Measurements from ENCODE around the gene SNAPC1. TPM values are rescaled to one million over a fixed set of nuclear protein-coding genes. Genes with fewer than 3 reads are reported as not detected.
"Not testable (repeated sequence)": the region's sequence is repeated elsewhere in the genome, so short reads cannot be mapped to it uniquely, and the experiment has no call there.

The SNAPC1 gene
- polyA plus RNA-seq, 4 donors: 10.0 to 14.3 (median 13.5) TPM

DNA sequence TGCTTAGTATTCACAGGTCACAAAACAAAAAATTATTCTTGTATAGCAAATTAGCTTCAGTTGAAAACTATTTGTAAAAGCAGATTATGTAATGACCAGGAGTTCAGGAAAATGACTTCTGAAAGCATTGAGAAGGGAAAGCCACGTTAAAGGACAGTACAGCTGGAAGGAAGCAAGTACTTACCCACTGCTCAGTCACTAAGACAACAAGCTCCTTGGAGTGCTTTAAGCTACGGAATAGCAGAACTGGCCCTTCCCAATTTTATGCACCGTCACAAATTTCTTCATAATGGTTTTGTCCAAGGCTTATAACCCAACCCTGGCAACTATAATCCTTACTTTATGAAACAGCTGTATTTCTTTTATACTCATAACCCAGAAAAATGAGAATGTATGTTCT, 13.0 kb upstream of the SNAPC1 start:
- DNase-seq (ENCODE audit: low read depth in 4 of 4, low spot score in 3 of 4): no peak

DNA sequence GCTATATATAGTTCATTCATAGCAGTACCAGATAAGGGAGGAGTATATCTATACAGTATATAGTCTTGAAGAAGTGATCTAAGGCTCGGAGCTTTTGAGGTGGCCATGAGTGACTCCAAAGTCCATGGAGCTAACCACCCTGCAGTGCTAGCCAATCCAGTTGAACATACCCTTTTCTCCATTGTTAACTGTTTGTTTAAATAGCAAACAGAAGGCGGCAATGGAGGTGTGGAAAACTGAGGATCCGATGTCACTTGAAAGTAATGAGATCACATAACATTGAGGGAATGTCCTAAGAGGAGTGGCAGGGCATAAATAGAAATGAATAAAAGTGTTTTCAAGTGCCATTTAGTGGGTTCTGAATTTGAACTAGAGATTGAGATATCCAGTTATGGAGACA, 12.4 kb upstream of the SNAPC1 start:
- no peak for DNase-seq (ENCODE audit: low read depth in 4 of 4, low spot score in 3 of 4)

DNA sequence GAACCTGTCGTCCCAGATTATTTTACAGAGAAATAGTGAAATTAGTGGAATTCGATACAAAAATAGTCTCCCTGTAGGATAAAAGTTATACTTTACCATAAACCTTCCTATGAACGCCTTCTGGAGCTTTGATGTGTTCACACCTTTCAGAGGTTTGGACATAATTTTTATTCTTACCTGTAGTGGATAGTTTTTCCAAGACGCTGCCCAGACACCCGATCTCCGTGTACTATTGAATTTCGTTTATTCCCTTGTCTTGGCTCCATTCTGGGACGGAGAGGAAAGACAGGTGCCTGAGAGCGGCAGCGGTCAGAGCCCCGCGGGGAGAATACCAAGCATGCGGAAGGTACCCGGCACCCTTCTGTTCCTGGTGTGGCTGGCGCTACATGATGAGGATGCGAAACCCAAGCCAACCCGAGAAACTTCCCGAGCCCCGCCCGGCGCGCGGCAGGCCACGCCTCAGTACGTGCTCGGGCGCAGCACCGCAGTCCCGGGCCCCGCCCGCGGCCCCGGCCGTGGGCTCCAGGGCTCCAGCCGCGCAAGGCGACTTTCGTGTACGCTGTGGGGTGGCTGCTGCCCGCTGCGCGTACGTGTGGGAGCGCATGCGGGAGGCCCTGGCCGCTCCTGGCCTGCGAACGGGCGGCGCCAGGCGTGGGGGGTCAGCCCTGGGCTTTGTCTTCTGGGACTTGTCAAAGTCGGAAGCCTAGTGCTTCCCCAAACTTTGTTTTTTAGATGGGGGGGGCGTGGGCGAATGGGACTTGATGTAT, 11.3 kb upstream of the SNAPC1 start:
- peak in 1 of 4 donors; percentile 61 for DNase-seq (ENCODE audit: low read depth in 4 of 4, low spot score in 3 of 4)

DNA sequence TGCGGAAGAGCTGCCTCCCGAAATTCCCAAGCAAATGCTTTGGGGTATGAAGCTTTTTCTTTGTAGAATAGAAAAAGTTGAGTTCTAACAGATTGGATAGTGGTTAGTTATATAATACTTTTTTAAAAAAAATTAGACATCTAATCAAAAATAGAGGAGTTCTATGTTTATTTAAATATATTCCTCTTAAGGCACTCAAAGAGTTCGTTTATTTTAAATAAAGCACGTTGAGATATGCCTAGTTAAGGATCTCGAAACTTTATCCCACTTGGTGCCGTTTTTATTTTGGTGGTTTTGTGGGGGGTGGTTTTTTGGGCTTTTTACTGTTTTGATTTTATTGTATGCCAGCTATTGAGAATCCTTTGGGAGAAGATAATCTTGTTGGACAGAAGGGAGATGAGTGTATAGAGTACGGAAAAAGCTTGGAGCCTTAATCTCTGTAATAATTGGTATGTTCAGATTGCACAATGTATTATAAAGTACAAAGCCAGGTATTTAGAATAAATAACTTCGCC, 10.7 kb upstream of the SNAPC1 start:
- no peak for DNase-seq (ENCODE audit: low read depth in 4 of 4, low spot score in 3 of 4)

DNA sequence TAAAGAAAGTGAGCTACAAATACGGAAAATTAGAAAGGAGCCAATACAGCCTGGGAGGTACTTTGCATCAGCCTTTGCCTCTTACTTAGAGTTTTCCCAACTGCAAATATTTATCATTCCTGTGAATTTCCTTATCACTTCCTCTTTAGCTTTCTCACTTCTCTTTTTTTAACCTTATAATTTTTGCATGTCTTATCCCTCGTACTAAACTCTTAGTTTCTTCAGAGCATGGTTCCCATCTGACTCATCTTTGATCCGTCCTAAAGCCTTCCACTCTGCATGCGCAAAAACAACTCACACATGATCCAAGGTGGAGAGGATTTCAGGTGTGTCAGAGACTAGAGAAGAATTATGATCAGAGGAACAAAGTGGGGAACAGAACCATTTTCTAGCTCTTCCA, 9.6 kb upstream of the SNAPC1 start:
- DNase-seq (ENCODE audit: low read depth in 4 of 4, low spot score in 3 of 4): no peak

DNA sequence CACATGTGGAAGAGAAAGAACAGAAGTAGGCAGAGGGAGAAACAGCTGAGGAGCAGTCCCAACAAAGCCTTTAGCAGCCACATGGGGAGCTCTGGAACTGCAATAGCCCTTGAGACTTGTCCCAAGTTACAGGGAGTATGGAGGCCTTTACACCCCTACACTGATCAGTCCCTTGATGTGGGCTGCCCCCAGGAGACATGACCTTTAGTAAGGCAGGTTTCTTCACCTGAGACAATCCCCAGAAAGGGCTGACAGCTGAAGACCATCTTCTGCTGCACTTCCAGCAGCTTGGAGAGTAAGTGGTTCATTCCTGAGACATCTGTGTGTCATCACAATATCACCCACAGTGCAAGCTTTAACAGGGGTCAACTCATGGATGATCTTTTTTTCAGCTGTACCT, 8.6 kb upstream of the SNAPC1 start:
- DNase-seq (ENCODE audit: low read depth in 4 of 4, low spot score in 3 of 4): no peak

DNA sequence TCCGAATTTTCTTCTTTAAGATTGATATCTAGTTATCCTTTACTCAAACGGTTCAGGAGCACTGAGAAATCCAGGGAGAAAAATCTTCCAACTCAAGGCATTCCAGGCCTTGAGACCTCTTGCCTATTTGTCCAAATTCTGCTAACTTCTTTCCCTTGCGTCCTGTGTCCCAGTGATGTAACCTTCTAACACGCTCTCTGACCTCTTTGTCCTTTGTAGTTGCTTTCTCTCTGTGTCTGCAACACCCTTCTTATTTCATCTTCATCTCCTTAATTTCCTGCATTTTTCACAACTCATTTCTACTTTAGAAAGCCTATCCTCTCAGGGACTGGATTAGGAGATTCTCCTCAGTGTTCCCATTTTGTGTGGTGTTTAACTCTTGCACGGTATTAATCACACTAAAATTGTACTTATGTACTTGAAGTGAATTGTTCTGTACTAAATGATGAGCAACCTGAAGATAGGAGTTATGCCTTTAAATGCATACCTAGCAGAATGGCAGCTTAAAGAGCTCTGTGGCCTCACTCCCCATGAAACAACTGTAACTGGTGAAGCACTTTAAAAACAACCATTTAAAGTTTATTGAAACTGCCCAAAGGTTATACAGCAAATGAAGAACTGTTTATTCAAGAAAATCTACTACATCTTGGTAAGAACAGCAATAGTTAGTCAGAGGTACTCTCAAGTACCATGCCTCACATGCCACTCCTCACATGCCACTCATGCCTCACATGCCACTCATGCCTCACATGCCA, 7.4 kb upstream of the SNAPC1 start:
- DNase-seq (ENCODE audit: low read depth in 4 of 4, low spot score in 3 of 4): no peak

DNA sequence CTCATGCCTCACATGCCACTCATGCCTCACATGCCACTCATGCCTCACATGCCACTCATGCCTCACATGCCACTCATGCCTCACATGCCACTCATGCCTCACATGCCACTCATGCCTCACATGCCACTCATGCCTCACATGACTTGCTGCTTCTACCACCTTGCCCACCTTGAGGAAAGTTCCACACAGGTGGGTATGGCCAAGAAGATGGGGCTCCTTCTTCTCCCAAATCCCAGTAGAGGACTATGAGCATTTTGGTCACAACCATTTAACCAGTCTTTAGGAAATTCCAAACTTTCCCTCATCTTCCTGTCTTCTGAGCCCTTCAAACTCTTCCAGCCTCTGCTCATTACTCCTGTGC, 6.9 kb upstream of the SNAPC1 start:
- DNase-seq (ENCODE audit: low read depth in 4 of 4, low spot score in 3 of 4): not testable (repeated sequence)

DNA sequence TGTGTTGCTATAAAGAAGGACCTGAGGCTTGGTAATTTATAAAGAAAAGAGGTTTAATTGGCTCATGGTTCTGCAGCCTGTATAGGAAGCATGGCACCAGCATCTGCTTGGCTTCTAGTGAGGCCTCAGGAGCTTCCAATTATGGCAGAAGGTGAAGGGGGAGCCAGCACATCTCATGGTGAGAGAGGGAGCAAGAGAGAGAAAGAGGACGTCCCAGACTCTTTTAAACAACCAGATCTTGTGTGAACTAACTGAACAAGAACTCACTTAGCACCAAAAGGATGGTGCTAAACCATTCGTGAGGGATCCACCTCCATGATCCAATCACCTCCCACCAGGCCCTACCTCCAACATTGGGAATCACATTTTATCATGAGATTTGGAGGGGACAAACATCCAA, 6.1 kb upstream of the SNAPC1 start:
- no peak for DNase-seq (ENCODE audit: low read depth in 4 of 4, low spot score in 3 of 4)

DNA sequence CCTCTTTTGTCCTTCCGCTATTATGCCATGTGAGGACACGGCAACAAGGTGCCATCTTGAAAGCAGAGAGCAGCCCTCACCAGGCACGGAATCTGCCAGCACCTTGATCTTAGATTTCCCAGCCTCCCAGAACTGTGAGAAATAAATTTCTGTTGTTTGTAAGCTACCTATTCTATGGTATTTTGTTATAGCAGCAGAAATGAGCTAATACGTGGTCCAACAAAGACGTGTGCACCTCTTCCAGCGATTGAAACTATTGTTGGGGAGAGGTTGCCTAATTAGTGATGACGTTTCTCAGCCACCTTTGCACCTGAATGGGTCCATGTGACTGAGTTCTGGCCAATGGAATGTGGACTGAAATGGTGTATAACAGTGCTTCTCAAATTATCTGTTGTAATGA, 2.3 kb upstream of the SNAPC1 start:
- no peak for DNase-seq (ENCODE audit: low read depth in 4 of 4, low spot score in 3 of 4)

DNA sequence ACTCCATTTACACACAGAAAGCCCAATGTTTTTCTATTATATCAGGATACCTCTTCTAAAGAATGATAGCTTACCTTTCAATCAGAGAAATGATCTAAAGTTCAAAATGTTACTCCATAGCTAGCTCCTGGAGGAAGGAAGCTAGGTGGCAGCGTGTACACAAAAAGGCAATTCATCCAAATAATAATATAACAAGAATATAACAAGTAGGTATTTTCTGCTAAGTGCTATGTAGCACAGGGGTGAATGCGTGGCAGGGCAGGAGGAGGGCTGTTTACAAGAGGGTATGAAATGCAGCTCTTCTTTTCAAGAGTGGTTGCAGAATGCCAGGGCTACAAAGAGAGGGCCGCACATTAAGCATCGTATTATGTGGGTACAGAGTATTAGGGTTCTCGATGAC, 663 bp upstream of the SNAPC1 start:
- no peak for DNase-seq (ENCODE audit: low read depth in 4 of 4, low spot score in 3 of 4)

DNA sequence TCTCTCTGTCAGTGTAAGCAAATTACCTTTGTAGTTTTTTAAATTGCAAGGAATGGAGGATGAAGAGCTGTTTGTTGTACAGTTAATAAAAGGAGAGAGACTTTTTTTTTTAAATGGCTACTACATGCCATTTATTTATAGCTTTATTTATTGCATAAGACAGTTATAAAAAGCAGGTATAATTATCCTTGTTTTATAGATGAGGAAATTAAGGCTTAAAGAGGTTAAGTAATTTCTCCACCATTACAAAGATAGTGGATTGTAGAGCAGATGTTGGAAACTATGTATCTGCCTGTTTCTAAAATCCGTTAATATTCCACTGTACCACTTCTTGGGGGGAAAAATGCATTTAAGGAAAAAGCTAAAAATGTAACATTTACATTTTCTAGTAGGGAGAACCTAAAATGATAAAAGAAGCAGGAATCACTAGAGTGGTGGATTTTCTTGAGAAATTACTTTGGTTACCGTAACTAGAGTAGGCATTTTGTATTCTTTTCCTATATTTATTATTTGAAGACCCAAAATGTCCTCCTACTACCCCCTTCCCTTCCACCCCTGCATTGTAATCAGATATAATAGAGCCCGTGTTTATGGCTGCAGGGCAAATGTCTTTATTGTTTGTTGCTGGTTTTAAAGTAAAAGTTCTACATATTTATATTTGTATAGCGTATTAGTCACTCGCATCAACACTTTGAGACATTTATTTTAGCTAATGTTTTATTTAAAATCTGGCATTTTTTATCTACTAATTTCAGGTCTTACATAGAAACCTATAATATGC, 2.3 kb downstream of the SNAPC1 start:
- DNase-seq (ENCODE audit: low read depth in 4 of 4, low spot score in 3 of 4): no peak

DNA sequence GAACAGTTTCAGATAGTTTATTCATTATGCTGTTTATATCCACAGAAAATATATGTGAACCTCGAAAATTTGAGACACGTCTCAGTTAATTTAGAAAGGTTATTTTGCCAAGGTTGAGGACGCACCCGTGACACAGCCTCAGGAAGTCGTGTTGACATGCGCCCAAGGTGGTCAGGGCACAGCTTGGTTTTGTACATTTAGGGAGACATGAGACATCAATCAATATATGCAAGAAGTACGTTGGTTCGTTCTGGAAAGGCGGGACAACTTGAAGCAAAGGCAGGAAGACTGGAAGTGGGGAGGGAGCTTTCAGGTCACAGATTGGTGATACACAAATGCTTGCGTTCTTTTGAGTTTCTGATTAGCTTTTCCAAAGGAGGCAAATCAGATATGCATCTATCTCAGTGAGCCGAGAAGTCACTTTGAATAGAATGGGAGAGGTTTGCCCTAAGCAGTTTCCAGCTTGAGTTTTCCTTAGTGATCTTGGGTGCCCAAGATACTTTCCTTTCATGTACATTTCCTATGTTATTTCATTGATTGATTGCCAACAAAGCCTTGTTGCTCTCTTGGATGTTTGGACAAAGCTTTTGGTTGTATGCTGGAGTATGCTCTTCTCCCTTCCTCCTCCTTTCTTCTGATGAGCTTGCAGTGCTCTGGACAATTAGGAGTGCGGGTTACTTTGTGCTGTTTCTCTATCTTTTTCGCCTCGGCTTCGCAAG, 3.2 kb downstream of the SNAPC1 start:
- DNase-seq (ENCODE audit: low read depth in 4 of 4, low spot score in 3 of 4): no peak

DNA sequence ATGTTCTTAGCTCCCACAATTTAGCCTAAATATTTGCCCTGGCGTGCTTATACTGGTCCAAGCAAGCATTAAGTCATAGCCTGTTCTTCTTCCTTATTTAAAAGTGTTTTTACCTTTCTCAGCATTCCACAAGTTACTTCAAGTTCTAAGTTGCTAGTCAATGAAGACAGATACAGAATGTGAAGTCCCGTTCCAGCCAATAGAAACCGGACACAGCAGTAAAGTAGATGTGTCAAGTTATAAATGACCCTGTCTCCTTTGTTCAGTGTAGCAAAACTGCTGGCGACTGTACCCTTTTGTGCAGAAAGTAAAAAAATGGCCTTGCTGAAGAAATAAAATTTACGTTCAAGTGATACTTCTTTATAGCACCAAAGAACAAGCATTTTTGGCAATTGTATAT, 3.9 kb downstream of the SNAPC1 start:
- no peak for DNase-seq (ENCODE audit: low read depth in 4 of 4, low spot score in 3 of 4)

DNA sequence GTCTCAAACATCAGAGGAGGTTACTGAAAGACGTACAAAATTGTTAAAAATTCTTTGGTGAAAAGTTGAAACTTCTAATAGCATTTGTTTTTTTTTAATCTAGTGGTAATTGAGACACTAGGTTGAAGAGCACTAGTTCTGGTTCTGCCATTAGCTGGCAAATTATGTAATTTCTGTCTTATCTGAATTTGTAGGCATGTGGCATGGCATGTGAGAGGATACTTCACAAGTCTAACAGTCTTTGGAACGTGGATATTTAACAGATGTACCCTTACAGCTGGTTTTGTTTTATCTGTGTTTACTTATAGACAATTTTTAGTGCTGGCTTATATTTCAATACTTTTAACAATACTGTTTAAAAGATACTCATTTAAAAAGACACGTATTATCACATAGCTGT, 6.0 kb downstream of the SNAPC1 start:
- no peak for DNase-seq (ENCODE audit: low read depth in 4 of 4, low spot score in 3 of 4)

DNA sequence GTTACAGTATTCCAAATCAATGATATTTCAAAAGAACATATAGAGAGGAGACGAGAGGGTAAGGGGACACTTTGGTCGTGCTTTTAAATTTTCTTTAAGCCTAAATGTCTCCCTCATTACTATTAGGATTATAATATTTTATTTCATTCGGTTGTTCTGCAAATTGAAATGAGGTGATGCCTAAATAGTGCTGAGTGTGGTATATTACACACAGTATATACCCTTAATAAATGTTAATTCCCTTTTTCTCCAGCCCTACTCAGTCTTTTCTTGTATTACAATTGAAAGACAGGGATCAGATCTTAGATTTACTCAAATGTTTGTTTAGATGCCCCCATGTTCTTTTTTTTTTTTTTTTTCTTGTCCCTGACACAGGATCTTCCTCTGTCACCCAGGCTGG, 7.7 kb downstream of the SNAPC1 start:
- DNase-seq (ENCODE audit: low read depth in 4 of 4, low spot score in 3 of 4): no peak

DNA sequence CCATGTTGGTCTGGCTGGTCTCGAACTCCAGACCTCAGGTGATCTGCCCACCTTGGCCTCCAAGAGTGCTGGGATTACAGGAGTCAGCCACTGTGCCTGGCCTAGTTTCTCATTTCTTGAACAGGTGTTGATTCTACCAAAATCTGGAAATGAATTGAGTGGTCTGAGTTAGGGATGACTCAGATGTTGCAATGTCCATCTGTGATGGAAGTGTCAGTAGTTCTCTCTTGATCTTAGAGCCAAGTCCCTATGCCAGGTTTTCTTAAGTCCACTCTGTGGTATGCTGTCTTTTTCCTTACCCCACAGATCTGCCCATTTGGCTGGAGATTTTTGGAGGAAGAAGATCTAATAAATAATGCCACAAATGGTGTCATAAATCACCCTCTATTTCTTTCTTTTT, 12.6 kb downstream of the SNAPC1 start:
- DNase-seq (ENCODE audit: low read depth in 4 of 4, low spot score in 3 of 4): no peak

DNA sequence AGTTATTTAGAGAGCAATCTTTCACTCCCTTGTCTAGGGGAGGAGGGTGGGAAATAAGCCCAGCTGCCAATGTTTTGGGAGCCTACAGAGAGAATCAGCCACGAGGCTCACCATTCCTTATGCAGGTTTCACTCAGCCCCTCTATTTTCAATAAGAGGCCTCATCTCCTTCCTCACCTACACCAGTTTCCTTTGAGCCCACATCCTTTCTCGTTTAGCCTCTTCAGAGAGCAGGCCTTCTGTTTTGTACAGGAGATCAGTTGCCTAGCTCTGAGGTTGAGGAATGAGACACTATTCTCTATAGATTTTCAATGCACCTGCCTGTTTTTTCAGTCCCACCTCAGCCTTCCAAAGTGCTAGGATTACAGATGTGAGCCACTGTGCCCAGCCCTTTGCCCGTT, 17.9 kb downstream of the SNAPC1 start:
- DNase-seq (ENCODE audit: low read depth in 4 of 4, low spot score in 3 of 4): no peak

DNA sequence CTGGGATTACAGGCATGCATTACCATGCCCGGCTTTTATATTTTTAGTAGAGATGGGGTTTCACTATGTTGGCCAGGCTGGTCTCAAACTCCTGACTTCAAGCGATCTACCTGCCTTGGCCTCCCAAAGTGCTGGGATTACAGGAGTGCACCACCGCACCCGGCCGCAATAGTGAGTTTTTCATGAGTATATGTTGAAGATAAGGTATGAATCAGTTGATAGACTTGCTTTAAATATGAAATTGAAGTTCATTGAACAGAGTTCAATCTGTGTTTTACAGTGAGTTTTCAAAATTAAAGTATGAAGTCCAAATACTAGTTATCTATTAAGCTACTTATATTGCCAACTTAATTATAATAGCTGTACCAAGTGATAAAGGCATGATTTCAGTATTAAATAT, 35.1 kb downstream of the SNAPC1 start:
- no peak for DNase-seq (ENCODE audit: low read depth in 4 of 4, low spot score in 3 of 4)

DNA sequence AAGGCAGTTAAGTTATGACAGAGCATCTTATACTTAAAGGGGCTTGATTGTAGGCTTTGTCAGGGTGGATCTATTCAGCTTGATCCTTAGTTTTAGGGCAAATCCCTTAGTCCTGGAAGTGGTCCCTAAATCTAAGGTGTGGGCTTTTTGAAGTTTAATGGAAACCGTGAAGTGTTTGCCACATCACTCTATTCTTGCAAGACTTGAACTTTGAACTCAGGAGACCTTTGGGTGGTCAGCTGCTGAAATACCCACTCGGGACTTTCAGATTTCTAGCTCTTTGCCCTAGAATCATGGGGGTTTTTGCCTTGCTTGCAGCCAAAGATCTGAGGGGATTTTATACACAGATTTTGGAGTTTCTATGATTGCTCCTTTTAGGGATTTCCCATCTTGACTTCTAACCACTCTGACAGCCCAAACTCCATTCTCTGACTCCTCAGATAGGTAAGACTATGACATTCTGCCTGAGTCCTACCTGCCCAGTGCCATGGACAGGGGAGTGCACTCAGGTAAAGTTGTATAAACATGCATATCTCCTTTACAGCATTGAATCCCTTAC, 39.9 kb downstream of the SNAPC1 start:
- DNase-seq (ENCODE audit: low read depth in 4 of 4, low spot score in 3 of 4): no peak
